ENCODE results near the gene BAAT. TPM values are rescaled to one million over a fixed set of nuclear protein-coding genes. Genes with fewer than 3 reads are reported as not detected.

BAAT gene
- total and polyA plus RNA-seq, 7 donors: 0.60 TPM; not detected in 6

- intact Hi-C loops (cut with DNase I): loop anchor here (2.0 to 5.0 kb wide), 2 partner anchors 600 to 711 kb away; no protein-coding TSS in a partner anchor
- WGBS, 2 donors: 25 to 32% methylated on average over 4 of the region's 4 CpGs
- no peak for DNase-seq
These were observed 72.9 kb downstream of the BAAT start for GRCh38 chr9:101311758-101312420.

GRCh38 chr9:101311191-101311590 lies 73.6 kb downstream of the BAAT start:
- intact Hi-C loops (cut with DNase I): loop anchor here (2.0 to 5.0 kb wide), 2 partner anchors 599 to 710 kb away; no protein-coding TSS in a partner anchor
- TF ChIP-seq POLR2A (IDR thresholded peaks at IDR 0.05) (no peak), CTCF (IDR thresholded peaks at IDR 0.05) (no peak), POLR2AphosphoS5 (IDR thresholded peaks at IDR 0.05) (no peak), EP300 (IDR thresholded peaks at IDR 0.05) (no peak)
- H3K27me3 ChIP-seq: no peaks in the 10 kb centered on the region
- WGBS, 2 donors: 30 to 40% methylated on average over 2 of the region's 2 CpGs
- peaks cover 0 to 4% (median 0%) of the 10 kb centered on the region in 4 donors for H3K4me1 ChIP-seq
- H3K4me3 ChIP-seq: no peak overlapping the region
- no peak for DNase-seq
- no peaks in the 10 kb centered on the region for H3K36me3 ChIP-seq
- no peak overlapping the region for H3K27ac ChIP-seq
- no peaks in the 10 kb centered on the region for H3K9me3 ChIP-seq

More at GRCh38 chr9:101311758-101312420, 72.9 kb downstream of the BAAT start:
- H3K9me3 ChIP-seq: no peaks in the 10 kb centered on the region
- H3K27ac ChIP-seq: no peak overlapping the region
- TF ChIP-seq POLR2AphosphoS5 (IDR thresholded peaks at IDR 0.05) (no peak), CTCF (IDR thresholded peaks at IDR 0.05) (peak in 3 of 4 experiments; percentile 40 to 70 (median 54)), EP300 (IDR thresholded peaks at IDR 0.05) (no peak), POLR2A (IDR thresholded peaks at IDR 0.05) (no peak)
- H3K27me3 ChIP-seq: no peaks in the 10 kb centered on the region
- H3K4me3 ChIP-seq: no peak overlapping the region
- H3K4me1 ChIP-seq: peaks cover 0 to 4% (median 0%) of the 10 kb centered on the region in 4 donors
- H3K36me3 ChIP-seq: no peaks in the 10 kb centered on the region

Small RNA genes within 50 kb of the gene (small RNA-seq; reads per million reads assigned to genes)
- 0 reads per million in 3 donors for gene RF00322

Other genes with a start within 250 kb of the BAAT start
- gene MRPL50, start 13.6 kb upstream of the BAAT start, total RNA-seq: 10 to 100 TPM; 10.0 to 15.3 (median 12.3) TPM
- gene MRPL50, start 13.6 kb upstream of the BAAT start, polyA plus RNA-seq: 1 to 10 TPM; 5.4 to 9.0 (median 9.0) TPM
- 10 to 100 TPM; 21.2 to 26.0 (median 24.1) TPM for gene ZNF189, start 13.8 kb upstream of the BAAT start, total RNA-seq
- gene ZNF189, start 13.8 kb upstream of the BAAT start, polyA plus RNA-seq: 1 to 10 TPM; 5.3 to 7.2 (median 6.9) TPM
- gene ALDOB, start 50.8 kb upstream of the BAAT start, total RNA-seq: under 1 TPM in 2 of 4 donors, not detected in 2; 0.82 to 0.83 TPM
- 10 to 100 TPM in 1 of 3 donors, 1 to 10 TPM in 2; 1.1 to 40.5 (median 9.6) TPM for gene ALDOB, start 50.8 kb upstream of the BAAT start, polyA plus RNA-seq
- gene RNF20, start 148.8 kb upstream of the BAAT start, total RNA-seq: 10 to 100 TPM; 27.2 to 47.1 (median 27.6) TPM
- gene RNF20, start 148.8 kb upstream of the BAAT start, polyA plus RNA-seq: 10 to 100 TPM in 2 of 3 donors, 1 to 10 TPM in 1; 8.4 to 18.1 (median 11.8) TPM
- not detected for gene PPP3R2, start 210.0 kb upstream of the BAAT start, total RNA-seq
- under 1 TPM in 1 of 3 donors, not detected in 2; 0.01 TPM for gene PPP3R2, start 210.0 kb upstream of the BAAT start, polyA plus RNA-seq